GM12864 (cell line): ENCODE results near the gene SORD.

Source experiments
- DNase-seq: peaks from one replicate; pipeline ENCODE4 v3.0.0-alpha.2; 2011; ENCODE audit warnings: low read depth
- H3K4me3 ChIP-seq: 2 replicates; pipeline ENCODE4 v1.5.1; 2011; ENCODE audit warnings: mild to moderate bottlenecking, low read depth, low read length, control low read depth
- CTCF ChIP-seq: IDR thresholded peaks from 2 replicates; pipeline ENCODE4 v1.5.1; 2011; ENCODE audit warnings: low read depth, mild to moderate bottlenecking, moderate library complexity, low read length, control low read depth, inconsistent platforms; ENCODE audit errors: missing control alignments

Gene SORD

GRCh38 chr15:45118996-45119395 lies 96.0 kb downstream of the SORD start:
- no peak for DNase-seq
- TF ChIP-seq CTCF, result no peak
- H3K4me3 ChIP-seq, result no peak overlapping the region

- no peak for DNase-seq
- H3K4me3 ChIP-seq, result no peak overlapping the region
- TF ChIP-seq CTCF, result no peak
These were observed 97.3 kb downstream of the SORD start for GRCh38 chr15:45120081-45120972.

GRCh38 chr15:45121020-45121419 lies 98.0 kb downstream of the SORD start:
- DNase-seq, result no peak
- H3K4me3 ChIP-seq, result no peak overlapping the region
- TF ChIP-seq CTCF, result no peak

GRCh38 chr15:45121706-45122417 lies 98.9 kb downstream of the SORD start:
- no peak overlapping the region for H3K4me3 ChIP-seq
- TF ChIP-seq CTCF, result no peak
- DNase-seq, result no peak

GRCh38 chr15:45122719-45123118 lies 99.7 kb downstream of the SORD start:
- DNase-seq, result no peak
- no peak overlapping the region for H3K4me3 ChIP-seq
- TF ChIP-seq CTCF, result no peak

- DNase-seq, result no peak
- no peak for TF ChIP-seq CTCF
- no peak overlapping the region for H3K4me3 ChIP-seq
These were observed 100.4 kb downstream of the SORD start for GRCh38 chr15:45123397-45123796.
